DND-41 (cell line): ENCODE data around the gene GDA.

Source experiments
- CTCF ChIP-seq: IDR thresholded peaks from 2 replicates; pipeline ENCODE4 v1.5.1; 2012; ENCODE audit warnings: borderline replicate concordance, low read length, moderate library complexity, mild to moderate bottlenecking; ENCODE audit not compliant: poor library complexity, severe bottlenecking; ENCODE audit errors: extremely low read depth
- EZH2 ChIP-seq: IDR thresholded peaks from 3 replicates; pipeline ENCODE4 v1.6.1; 2012; ENCODE audit warnings: borderline replicate concordance, low read depth, mild to moderate bottlenecking, moderate library complexity, low read length, inconsistent platforms; ENCODE audit not compliant: severe bottlenecking

GRCh38 chr9:72193478-72193881 lies 44.2 kb downstream of the GDA start:
- no peak for TF ChIP-seq CTCF
- TF ChIP-seq EZH2: no peak
